Activated naive CD4-positive, alpha-beta T cell (primary cell): ENCODE data around the gene PTPRD.
"Not testable (repeated sequence)": the region's sequence is repeated elsewhere in the genome, so short reads cannot be mapped to it uniquely, and the experiment has no call there.

ENCODE experiments used
- DNase-seq, 4 experiments: peaks; one replicate each; lab custom pipeline; 2025; lab: John Stamatoyannopoulos, UW

PTPRD gene

DNA sequence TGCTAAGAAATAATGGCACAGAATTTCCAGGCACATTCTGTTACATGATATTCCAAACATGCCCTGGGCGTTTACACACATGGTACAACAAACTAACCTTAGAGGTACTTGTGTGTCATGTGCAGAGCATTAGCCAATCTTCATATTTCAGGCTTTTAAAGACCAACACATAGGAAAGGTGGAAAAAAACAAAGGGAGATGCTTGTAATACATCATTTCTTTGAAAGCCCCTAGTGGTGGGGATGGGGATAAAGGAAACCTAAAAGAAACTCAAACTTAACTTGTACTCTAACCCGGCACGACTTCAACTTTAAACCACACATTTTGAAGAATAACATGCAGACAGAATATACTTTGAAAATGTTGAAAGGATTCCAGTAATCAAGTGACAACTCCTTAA, 133.6 kb downstream of the PTPRD start:
- DNase-seq, result no peak

DNA sequence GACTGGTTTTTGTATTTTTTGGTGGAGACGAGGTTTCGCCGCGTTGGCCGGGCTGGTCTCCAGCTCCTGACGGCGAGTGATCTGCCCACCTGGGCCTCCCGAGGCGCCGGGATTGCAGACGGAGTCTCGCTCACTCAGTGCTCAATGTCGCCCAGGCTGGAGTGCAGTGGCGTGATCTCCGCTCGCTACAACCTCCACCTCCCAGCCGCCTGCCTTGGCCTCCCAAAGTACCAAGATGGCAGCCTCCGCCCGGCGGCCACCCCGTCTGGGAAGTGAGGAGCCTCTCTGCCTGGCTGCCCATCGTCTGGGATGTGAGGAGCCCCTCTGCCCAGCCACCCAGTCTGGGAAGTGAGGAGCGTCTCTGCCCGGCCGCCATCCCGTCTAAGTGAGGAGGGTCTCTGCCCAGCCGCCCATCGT, 163.6 kb downstream of the PTPRD start:
- not testable (repeated sequence) for DNase-seq

DNA sequence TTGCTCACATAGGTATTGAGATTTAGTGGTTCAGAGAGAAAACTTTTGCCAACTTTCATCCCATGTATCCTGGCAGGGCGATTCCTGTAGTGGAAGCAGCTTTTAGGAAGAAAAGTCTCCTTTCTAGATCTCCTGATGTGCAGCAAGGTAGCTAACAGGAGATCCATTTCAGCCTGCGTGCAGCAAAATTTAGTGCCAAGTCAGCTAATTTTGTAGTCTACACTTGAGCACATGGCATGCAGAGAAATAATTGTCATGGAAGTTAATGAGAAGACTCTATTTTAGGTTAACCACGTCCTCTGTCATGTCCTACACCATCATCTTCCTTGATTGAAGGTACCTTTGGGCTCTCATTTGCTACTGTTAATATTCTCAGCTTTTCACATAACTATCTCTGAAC, 165.8 kb downstream of the PTPRD start:
- DNase-seq, result no peak

- DNase-seq, result no peak
Measured at GRCh38 chr9:10443868-10444204, 169.0 kb downstream of the PTPRD start.

GRCh38 chr9:10443181-10443867, 169.5 kb downstream of the PTPRD start:
- no peak for DNase-seq

DNA sequence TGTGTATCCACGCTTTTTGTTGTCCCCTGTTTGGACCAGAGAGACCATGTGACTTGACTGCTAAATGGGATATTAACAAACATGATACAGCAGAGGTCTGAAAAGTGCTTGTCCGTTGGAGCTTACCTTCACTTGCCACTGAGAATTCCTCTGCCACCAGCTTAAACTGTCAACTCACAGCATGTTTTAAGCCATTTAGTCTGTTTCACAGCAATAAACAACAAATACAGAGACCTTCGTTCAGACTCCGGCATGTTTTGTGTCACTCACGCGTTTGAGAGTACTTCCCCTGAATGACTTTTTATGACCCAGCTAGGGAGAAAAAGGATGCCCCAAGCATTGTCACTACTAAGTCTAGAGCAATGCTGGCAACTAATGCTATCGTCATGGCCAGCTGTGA, 173.8 kb downstream of the PTPRD start:
- DNase-seq, result no peak

GRCh38 chr9:10436756-10437155, 176.0 kb downstream of the PTPRD start:
- no peak for DNase-seq

GRCh38 chr9:10434412-10434811, 178.4 kb downstream of the PTPRD start:
- DNase-seq, result no peak

DNA sequence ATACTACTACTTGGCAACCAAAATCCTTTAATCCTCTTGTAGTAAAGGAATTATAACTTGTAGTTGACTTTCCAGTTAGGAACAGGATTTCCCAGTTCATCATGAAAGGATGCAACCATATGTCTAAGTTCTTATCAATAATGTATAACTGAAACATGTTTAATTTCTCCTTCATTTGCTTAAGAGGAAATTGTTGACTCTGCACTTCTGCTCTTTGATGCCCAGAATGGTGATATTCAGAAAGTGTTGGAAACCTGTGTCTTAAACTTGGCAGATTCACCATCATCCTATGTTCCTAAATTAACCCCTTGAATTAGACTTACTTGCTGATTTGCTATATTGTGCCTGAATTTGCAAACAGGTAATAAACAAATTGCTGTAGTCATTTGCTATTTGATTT, 201.5 kb downstream of the PTPRD start:
- no peak for DNase-seq

DNA sequence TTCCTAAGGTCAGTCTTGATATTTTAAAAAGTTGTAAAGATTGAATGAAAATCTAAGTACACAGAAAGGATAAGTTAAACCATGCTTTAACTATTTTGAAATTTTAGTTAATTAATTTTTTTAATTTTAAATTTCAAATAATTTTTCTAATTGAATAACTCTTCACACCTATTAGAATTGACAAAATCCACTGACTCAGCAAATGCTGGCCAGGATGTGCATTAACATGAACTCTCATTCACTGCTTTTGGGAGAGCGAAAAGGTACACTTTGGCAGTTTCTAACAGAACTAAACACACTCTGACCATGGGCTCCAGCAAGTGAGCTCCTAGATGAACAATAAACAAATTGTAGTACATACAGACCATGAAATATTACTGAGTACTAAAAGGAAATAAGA, 209.5 kb downstream of the PTPRD start:
- no peak for DNase-seq

DNA sequence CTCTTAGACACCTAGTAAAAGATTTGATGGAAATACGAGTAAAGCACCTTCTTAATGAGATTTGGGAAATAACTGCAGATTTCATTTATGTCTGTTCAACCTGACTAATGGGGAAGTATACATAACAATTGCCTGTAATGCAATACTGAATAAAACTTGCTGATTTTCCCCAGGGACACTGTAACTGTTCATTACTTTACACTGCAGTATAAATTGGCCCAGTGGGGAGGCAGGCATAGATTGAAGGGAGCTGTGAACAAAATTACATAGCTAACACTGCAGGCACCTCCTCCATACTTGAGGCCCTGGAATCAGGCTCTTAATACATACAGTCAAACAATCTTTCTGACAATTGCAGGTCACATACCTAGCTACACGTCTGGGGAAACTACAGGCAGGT, 216.2 kb downstream of the PTPRD start:
- no peak for DNase-seq

DNA sequence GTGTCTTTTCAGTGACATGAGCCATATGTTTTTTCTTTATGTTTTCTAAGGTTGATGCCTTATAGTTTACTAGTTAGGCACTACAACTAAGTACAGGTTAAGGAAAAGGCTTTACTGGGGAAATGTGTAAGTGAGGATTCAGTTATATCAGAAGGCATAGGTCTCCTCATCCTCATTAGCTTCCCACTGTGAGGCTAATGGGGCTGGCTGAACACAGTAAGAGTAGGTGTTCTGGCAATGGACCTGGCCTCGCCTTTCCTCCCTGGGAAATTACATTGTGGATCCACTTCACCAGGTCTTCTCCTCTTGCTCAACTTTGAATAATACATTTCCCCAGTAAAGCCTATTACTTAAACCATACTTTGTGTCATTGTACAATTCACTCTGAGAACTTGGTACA, 225.5 kb downstream of the PTPRD start:
- DNase-seq, result no peak

- no peak for DNase-seq
Measured at GRCh38 chr9:10371824-10372223, 241.0 kb downstream of the PTPRD start.

- DNase-seq, result no peak
Measured at GRCh38 chr9:10366171-10366779, 246.5 kb downstream of the PTPRD start.

DNA sequence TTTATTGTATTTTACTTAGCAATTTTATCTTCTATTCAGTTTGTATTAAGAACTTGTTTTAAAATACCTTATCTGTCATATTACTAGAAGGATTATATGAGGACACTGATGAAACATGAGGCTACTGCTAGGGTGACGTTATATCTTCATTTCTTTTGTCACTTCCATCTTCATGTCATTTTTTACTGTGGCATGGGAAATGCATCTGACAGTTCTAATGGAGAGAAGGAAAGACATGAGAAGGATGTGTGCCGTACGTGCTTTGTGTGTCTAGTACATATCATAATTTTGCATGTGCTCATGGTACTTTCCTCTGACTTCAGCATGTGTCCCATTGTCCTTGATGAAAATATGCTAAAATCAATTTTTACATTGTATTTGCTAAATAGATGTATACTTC, 258.2 kb downstream of the PTPRD start:
- DNase-seq, result no peak

DNA sequence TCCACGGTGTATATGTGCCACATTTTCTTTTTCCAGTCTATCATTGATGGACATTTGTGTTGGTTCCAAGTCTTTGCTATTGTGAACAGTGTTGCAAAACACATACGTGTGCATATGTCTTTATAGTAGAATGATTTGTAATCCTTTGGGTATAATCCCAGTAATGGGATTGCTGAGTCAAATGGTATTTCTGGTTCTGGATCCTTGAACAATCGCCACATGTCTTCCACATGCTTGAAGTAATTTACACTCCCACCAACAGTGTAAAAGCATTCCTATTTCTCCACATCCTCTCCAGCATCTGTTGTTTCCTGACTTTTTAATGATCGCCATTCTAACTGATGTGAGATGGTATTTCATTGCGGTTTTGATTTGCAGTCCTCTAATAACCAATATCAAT, 267.2 kb downstream of the PTPRD start:
- not testable (repeated sequence) for DNase-seq

DNA sequence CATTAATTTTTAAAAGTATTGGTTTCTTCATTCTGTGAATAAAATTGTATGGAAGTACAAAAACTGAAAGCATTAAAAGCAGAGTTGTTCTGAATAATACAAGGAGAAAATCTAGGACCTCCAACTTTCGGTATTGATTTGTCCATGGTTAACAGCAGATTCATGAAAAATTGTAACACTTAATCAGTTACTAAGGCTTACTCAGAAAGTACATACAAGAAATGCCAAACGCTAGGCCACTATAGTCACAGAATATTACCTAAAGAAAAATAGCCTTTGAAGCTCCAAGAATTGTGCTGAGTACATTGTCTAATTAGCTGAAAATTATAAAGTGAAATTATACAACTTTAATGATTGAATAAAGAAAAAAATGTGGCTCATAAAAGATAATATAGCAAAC, 271.7 kb downstream of the PTPRD start:
- DNase-seq, result no peak

DNA sequence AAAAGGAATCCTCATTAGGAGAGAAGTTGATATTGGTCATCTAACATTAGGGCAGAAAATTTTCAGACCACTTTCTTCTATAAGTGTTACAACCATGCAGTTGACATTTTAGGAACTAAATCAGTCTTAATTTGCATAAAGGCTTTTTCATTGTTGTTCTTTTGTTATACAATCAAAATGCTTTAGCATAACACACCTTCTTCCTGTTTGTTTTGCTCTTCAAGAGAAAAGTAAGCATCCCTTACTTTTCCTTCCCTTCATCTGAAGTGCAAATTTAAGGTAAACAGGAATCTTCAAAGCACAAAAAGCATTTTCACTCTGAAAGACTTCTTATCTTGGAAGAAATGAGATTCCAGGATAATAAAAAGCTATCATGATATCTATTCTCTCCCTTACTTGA, 273.6 kb downstream of the PTPRD start:
- DNase-seq, result no peak

GRCh38 chr9:10331157-10331556, 281.6 kb downstream of the PTPRD start:
- no peak for DNase-seq

GRCh38 chr9:10282084-10282483, 330.7 kb downstream of the PTPRD start:
- no peak for DNase-seq

- DNase-seq, result no peak
Measured at GRCh38 chr9:10274988-10275387, 337.8 kb downstream of the PTPRD start.

GRCh38 chr9:10274175-10274574, 338.6 kb downstream of the PTPRD start:
- no peak for DNase-seq

DNA sequence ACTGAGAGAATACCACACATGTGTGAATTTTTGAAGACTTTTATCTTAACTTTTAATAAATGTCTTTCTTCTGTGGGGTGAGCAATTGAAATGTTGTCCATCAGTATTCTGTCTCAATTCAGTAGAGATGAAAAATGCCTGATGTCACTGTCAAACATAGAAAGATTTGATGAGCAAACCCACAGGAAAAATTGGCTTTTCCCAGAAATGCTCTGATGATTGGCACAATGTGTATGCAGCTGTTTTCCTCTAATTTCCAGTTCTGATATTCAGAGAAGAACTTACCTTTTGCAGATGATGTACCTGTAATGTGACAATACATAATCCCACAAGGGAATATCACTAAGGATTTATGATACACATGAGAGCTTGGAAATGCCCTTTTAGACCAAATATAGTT, 340.0 kb downstream of the PTPRD start:
- DNase-seq, result no peak
